HG03196 (cell line): Measurements from ENCODE around the gene AP1M1.
"Not testable (repeated sequence)": the region's sequence is repeated elsewhere in the genome, so short reads cannot be mapped to it uniquely, and the experiment has no call there.

Experiments
- ATAC-seq: cut with Tn5 transposase; IDR thresholded peaks from one replicate; pipeline ENCODE4 v1.9.1; 2021; ENCODE audit not compliant: unreplicated experiment

The AP1M1 gene

GRCh38 chr19:16260812-16261161 lies 63.1 kb downstream of the AP1M1 start:
- no peak for ATAC-seq

DNA sequence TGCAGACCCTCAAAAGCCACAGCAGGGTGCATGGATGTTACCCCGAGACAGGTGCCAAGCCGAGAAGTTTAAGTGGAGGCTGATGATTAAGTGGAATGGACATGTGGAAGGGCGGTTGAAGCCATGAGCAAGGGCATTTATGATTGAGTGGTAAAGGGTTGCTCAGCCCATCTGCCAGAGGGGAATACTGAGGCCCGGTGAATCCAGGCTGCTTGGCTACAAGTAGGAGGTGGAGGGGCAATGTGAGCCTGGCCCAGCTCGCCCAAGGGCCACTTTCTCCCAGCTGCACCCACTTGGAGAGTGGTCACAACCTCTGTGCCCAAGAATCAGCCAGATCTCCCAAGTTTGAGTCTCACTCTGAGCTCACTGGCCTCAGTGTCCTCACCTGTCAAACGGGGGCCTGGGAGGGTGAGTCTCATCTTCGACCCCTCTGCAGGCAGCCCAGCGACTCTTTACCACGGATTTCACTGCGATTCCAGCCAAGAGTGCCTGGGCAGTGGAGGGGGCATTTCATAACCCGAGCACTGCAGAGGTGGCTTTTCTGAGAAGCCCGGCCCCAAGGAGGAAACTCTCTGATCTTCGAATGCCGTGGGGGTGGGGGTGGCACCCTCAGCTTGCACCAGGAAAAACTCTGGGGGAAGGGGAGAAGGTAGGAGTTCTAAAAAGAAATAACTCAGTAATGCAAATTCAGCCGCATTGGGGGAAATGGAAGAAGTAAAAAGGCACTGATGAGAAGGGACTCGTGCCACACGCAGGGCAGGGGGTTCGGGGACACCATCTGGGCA lies 64.1 kb downstream of the AP1M1 start:
- no peak for ATAC-seq

- ATAC-seq: no peak
Measured at GRCh38 chr19:16262618-16263017, 64.9 kb downstream of the AP1M1 start.

- no peak for ATAC-seq
Measured at GRCh38 chr19:16263141-16263761, 65.5 kb downstream of the AP1M1 start.

DNA sequence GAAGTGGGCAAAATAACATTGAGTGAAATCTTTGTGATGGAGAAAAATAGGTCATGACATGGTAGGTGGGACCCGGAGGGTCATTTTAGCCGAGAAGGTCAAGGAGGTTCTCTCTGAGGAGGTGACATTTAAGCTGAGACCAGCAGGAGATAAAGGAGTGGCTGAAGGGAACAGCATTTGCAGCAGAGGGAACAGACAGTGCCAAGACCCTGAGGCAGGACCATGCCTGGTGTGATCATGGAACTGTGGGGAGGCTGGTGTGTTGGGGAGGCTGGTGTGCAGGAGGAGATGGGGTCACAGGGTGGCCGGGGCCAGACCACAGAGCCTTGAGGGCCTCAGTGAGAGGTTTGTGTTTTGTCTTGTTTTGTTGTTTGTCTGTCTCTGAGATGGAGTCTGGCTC lies 67.5 kb downstream of the AP1M1 start:
- ATAC-seq: no peak

DNA sequence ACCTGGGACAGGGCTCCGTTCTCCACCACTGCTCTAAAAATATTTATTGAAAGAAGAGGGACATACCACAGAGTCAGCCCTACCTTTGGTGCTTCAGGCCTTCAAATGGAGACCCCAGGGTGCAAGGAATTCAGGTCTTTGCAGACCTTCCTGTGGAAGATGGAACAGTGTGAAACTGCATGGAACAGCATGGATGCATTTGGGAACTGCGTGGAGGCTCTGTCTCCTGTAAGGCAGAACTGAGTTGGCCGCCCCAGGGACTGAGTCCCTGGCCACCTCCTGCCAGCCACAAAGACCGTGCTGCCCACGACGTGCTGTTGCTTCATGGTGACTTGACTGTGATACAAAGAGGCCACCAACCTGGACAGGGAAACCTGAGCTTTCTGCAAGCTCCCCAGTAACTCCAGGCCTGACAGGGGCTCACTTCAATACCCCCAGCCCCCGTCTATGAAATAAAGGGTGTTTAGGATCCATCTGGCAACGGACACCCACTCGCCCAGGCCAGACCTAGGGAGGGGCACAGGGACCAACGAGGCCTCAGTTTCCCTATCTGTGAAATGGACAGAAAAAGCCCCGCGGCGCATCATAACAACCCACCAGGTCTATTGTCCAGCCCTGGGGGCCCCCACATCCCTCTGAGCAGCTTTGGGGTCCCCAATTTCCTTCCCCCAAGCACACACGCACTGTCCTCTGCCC lies 68.3 kb downstream of the AP1M1 start:
- no peak for ATAC-seq

- no peak for ATAC-seq
Measured at GRCh38 chr19:16266586-16266942, 68.9 kb downstream of the AP1M1 start.

DNA sequence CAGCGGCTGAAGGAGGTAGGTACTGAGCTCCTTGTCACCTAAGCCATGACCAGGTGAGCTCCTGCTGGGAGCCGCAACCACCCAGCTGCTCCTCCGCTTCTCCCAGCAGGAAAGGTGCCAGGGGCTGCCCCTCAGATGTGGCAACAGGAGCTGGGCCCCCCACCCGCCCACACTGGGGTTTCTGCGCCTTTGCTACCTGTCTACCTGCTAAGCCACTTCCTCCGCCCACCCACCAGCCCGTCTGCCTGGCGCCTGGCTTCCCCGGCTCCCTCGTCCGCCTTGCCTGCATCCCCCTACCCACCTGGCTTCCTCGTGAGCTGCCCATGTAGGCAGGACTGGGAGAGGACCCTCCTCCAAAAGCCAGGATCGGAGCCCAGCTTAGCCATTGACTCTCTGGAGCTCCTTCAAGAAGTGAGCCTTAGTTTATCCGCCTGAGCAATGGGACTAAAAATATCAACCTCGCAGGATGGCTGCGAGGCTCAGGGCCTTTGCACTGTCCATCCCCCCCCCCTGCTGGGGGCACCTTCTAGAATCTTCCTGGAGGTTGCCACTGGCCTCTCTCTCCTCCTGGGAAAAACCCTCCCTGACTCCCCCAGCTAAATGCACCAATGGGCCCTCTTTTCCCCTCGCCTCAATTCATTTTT lies 71.1 kb downstream of the AP1M1 start:
- no peak for ATAC-seq

DNA sequence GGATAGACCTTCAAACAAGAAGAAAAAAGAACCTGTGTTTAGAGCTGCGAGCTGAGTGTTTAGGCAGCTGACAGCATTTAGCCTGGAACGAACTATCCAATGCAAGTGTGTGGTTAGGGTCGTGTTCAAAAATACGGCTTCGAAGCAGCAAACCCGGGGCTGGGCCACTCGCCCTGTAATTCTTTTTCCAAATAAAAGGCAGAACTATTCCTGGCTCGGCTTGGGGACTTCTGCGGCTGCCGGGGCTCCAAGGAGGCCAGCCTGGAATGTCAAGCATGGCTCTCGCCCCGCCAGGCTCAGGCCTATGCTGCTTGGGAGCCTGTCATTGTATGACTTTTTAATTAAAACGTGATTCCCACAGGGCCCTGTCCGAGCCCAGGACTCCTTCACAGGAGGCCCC lies 75.2 kb downstream of the AP1M1 start:
- no peak for ATAC-seq

GRCh38 chr19:16274447-16274846 lies 76.7 kb downstream of the AP1M1 start:
- ATAC-seq: no peak

DNA sequence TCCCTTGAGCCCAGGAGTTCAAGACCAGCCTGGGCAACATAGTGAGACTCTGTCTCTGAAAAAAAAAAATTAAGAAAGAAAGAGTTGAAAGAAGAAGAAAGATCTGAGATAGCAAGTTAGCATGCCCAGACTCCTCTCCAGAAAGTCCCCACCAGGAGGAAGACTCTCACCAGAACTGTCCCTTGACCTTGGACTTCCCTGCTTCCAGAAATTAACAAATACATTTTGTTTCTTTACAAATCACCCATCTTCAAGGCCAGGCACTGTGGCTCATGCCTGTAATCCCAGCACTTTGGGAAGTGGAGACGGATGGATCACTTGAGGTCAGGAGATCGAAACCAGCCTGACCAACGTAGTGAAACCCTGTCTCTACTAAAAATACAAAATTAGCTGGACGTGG lies 82.6 kb downstream of the AP1M1 start:
- ATAC-seq: no peak

- no peak for ATAC-seq
Measured at GRCh38 chr19:16281743-16282142, 84.0 kb downstream of the AP1M1 start.

GRCh38 chr19:16283210-16284061 lies 85.7 kb downstream of the AP1M1 start:
- no peak for ATAC-seq

GRCh38 chr19:16284505-16284904 lies 86.8 kb downstream of the AP1M1 start:
- no peak for ATAC-seq

GRCh38 chr19:16285079-16285478 lies 87.4 kb downstream of the AP1M1 start:
- ATAC-seq: not testable (repeated sequence)

GRCh38 chr19:16285769-16286498 lies 88.2 kb downstream of the AP1M1 start:
- no peak for ATAC-seq

DNA sequence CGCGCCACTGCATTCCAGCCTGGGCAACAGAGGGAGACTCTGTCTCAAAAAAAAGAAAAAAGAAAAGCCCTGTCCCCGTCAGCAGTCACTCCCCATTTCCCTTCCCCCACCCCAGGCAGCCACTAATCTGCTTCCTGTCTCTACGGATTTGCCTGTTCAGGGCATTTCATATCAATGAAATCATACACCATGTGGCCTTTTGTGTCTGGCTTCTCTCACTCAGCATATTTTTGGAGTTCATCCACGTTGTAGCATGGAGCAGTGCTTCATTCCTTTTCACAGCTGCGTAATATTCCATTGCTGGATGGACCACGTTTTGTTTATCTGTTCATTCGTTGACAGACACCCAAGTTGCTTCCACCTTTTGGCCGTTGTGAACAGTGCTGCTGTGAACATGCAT lies 90.8 kb downstream of the AP1M1 start:
- no peak for ATAC-seq

- ATAC-seq: no peak
Measured at GRCh38 chr19:16289594-16289993, 91.9 kb downstream of the AP1M1 start.

DNA sequence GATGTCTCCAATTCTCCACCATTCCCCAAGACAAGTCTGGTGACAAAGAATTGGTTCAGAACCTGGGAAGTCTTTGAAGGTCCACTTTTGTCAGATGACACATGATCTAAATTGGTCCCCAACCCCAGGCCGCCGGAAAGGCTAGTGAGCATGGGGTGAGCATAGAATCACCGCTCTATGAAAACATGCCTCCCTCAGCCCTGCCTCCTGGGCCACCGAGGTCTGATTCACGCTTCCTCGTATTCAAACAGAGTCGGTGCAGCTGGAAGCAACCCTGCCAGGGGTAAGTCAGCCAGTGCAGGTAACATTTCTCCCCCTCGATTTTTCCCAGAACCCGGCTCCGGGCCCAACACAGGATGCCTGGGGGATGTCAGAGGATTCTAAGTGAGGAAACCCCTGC lies 93.0 kb downstream of the AP1M1 start:
- ATAC-seq: no peak
